ENCODE data around the gene TIGD7. TPM values are rescaled to one million over a fixed set of nuclear protein-coding genes. Genes with fewer than 3 reads are reported as not detected.

Gene TIGD7
- total RNA-seq, 1 experiment from 2014 or later: 4.2 TPM

GRCh38 chr16:3256146-3256865, 48.9 kb downstream of the TIGD7 start, which contains the start of gene MEFV:
TSS of gene MEFV (minus strand) at chr16:3256633. CDS start at chr16:3256587, 46 bp downstream.
- DNase-seq: no peak
- no peak within 1 kb of the TSS for H3K4me3 Mint-ChIP-seq
- WGBS (ENCODE audit: extremely low coverage, insufficient read length, low lambda C conversion rate): no CpG with 5 or more reads among the region's 14 CpGs
- no peak for TF ChIP-seq CTCF (conservative IDR thresholded peaks at IDR 0.05)
- H3K56ac ChIP-seq (ENCODE audit: insufficient read length, low read depth, low read length): no peak within 1 kb of the TSS
- no peak within 1 kb of the TSS for H3T11ph ChIP-seq (ENCODE audit: low read length)
- no peak within 1 kb of the TSS for H4K91ac ChIP-seq (ENCODE audit: insufficient read length, low read depth, low read length)
- H2BK12ac ChIP-seq (ENCODE audit: insufficient read length, low read depth, low read length): no peak within 1 kb of the TSS
- no peak within 1 kb of the TSS for H4K5ac ChIP-seq (ENCODE audit: insufficient read length, low read depth, low read length)
- H3K23me2 ChIP-seq (ENCODE audit: insufficient read length, low read depth, low read length, poor library complexity, severe bottlenecking): no peaks in the 10 kb centered on the region
- H3K4ac ChIP-seq (ENCODE audit: low read depth, low read length): no peak within 1 kb of the TSS
- H3K27me3 Mint-ChIP-seq (ENCODE audit: low read depth): peaks cover 30% of the 10 kb centered on the region
- H3K27me3 ChIP-seq (ENCODE audit: insufficient read depth, low read length): no peaks in the 10 kb centered on the region
- no peak within 1 kb of the TSS for H2BK5ac ChIP-seq (ENCODE audit: insufficient read length, low read length)
- no peak within 1 kb of the TSS for H3K18ac ChIP-seq (ENCODE audit: insufficient read length, low read depth, low read length)
- no peak within 1 kb of the TSS for H2BK20ac ChIP-seq (ENCODE audit: low read depth, low read length, poor library complexity, severe bottlenecking)
- no peak within 1 kb of the TSS for H3K27ac Mint-ChIP-seq
- H2BK15ac ChIP-seq (ENCODE audit: low read depth, low read length): no peak within 1 kb of the TSS
- no peaks in the 10 kb centered on the region for H3K4me1 Mint-ChIP-seq
- no peak within 1 kb of the TSS for H2BK120ac ChIP-seq (ENCODE audit: low read depth, low read length, poor library complexity, severe bottlenecking)
- no peak within 1 kb of the TSS for H3K23ac ChIP-seq (ENCODE audit: insufficient read length, low read depth, low read length)
- H4K8ac ChIP-seq (replicated peaks; ENCODE audit: insufficient read length, low read depth, low read length): no peak within 1 kb of the TSS
- peaks cover 7% of the 10 kb centered on the region for H3K9me3 ChIP-seq (ENCODE audit: control insufficient read depth, low read depth, low read length)
- H3K9ac ChIP-seq (ENCODE audit: extremely low read depth, insufficient read length, low read length): no peak within 1 kb of the TSS
- H2AK5ac ChIP-seq (ENCODE audit: insufficient read length, low read length): no peak within 1 kb of the TSS
- H3K79me1 ChIP-seq (ENCODE audit: insufficient read depth, low read depth, low read length, poor library complexity, severe bottlenecking): no peaks in the 10 kb centered on the region
- no peaks in the 10 kb centered on the region for H3K4me1 ChIP-seq (ENCODE audit: insufficient read depth, low read length)
- H3K4me2 ChIP-seq (ENCODE audit: insufficient read depth, insufficient read length, low read length): no peak within 1 kb of the TSS
- no peaks in the 10 kb centered on the region for H4K20me1 ChIP-seq (ENCODE audit: control insufficient read depth, insufficient read depth, insufficient read length)
- no peak within 1 kb of the TSS for H2AFZ ChIP-seq (ENCODE audit: low read length)
- H3K14ac ChIP-seq (ENCODE audit: insufficient read depth, low read length): no peak within 1 kb of the TSS
- peaks cover 43 to 53% of the 10 kb centered on the region in 2 experiments for H3K9me3 Mint-ChIP-seq
- H3K79me2 ChIP-seq (ENCODE audit: insufficient read depth, low read length): no peaks in the 10 kb centered on the region
- H3K27ac ChIP-seq (ENCODE audit: insufficient read length, low read depth, low read length): no peak within 1 kb of the TSS
- peaks cover 0 to 7% (median 0%) of the 10 kb centered on the region in 3 experiments; a peak in 1 of 7 replicates for H3K36me3 Mint-ChIP-seq (ENCODE audit: insufficient read depth in 1 of 3, low read depth in 3 of 3)

All from H9 (cell line).